ENCODE data around the gene ROCK2. TPM values are rescaled to one million over a fixed set of nuclear protein-coding genes. Genes with fewer than 3 reads are reported as not detected.

ROCK2 gene
- total RNA-seq (2014; rRNA removed; shearing (Covaris generic)): 37.8 and 44.6 TPM in 2 replicates

GRCh38 chr2:11344342-11344955, at the start of gene ROCK2:
Gene ROCK2, minus strand, starts transcription at chr2:11344636. Its CDS starts 500 bp downstream, at chr2:11344136.
- peak; percentile 65 for DNase-seq (ENCODE audit: low spot score)

GRCh38 chr2:11393711-11394236, 49.3 kb upstream of the ROCK2 start:
- peak; percentile 29 for DNase-seq (ENCODE audit: low spot score)

- no peak for DNase-seq (ENCODE audit: low spot score)
Measured at GRCh38 chr2:11391942-11392266, 47.5 kb upstream of the ROCK2 start.

GRCh38 chr2:11390399-11390658, 45.9 kb upstream of the ROCK2 start:
- DNase-seq (ENCODE audit: low spot score): no peak

GRCh38 chr2:11389551-11390398, 45.3 kb upstream of the ROCK2 start:
- DNase-seq (ENCODE audit: low spot score): peak; percentile 70

GRCh38 chr2:11389052-11389420, 44.6 kb upstream of the ROCK2 start:
- no peak for DNase-seq (ENCODE audit: low spot score)

GRCh38 chr2:11388262-11389051, 44.0 kb upstream of the ROCK2 start:
- DNase-seq (ENCODE audit: low spot score): no peak

- DNase-seq (ENCODE audit: low spot score): no peak
Measured at GRCh38 chr2:11387843-11388242, 43.4 kb upstream of the ROCK2 start.

GRCh38 chr2:11387100-11387390, 42.6 kb upstream of the ROCK2 start:
- peak; percentile 32 for DNase-seq (ENCODE audit: low spot score)

GRCh38 chr2:11385847-11386246, 41.4 kb upstream of the ROCK2 start:
- peak; percentile 27 for DNase-seq (ENCODE audit: low spot score)

- no peak for DNase-seq (ENCODE audit: low spot score)
Measured at GRCh38 chr2:11385216-11385615, 40.8 kb upstream of the ROCK2 start.

GRCh38 chr2:11379558-11379957, 35.1 kb upstream of the ROCK2 start:
- no peak for DNase-seq (ENCODE audit: low spot score)

GRCh38 chr2:11377928-11378545, 33.6 kb upstream of the ROCK2 start:
- no peak for DNase-seq (ENCODE audit: low spot score)

- no peak for DNase-seq (ENCODE audit: low spot score)
Measured at GRCh38 chr2:11376071-11376470, 31.6 kb upstream of the ROCK2 start.

GRCh38 chr2:11375689-11376027, 31.2 kb upstream of the ROCK2 start:
- no peak for DNase-seq (ENCODE audit: low spot score)

- no peak for DNase-seq (ENCODE audit: low spot score)
Measured at GRCh38 chr2:11375025-11375688, 30.7 kb upstream of the ROCK2 start.

- DNase-seq (ENCODE audit: low spot score): no peak
Measured at GRCh38 chr2:11373096-11373495, 28.7 kb upstream of the ROCK2 start.

- no peak for DNase-seq (ENCODE audit: low spot score)
Measured at GRCh38 chr2:11371092-11371937, 26.9 kb upstream of the ROCK2 start.

GRCh38 chr2:11370377-11371091, 26.1 kb upstream of the ROCK2 start:
- DNase-seq (ENCODE audit: low spot score): peak; percentile 30

GRCh38 chr2:11368059-11368572, 23.7 kb upstream of the ROCK2 start:
- no peak for DNase-seq (ENCODE audit: low spot score)

Measured in A172 (cell line).